PFSK-1 (cell line): ENCODE results near the gene SLC35A2.

Experiments
- FOXP2 ChIP-seq: optimal IDR thresholded peaks from 2 replicates; pipeline ENCODE3; 2011; ENCODE audit warnings: borderline replicate concordance, control low read depth, inconsistent platforms; ENCODE audit not compliant: insufficient read depth; ENCODE audit errors: extremely low read length, extremely low read depth
- POLR2AphosphoS5 ChIP-seq: IDR thresholded peaks from 2 replicates; pipeline ENCODE4 v1.6.1; 2012; ENCODE audit warnings: low read depth, mild to moderate bottlenecking, control low read depth, low read length, moderate library complexity
- REST ChIP-seq, 2 experiments: IDR thresholded peaks; 2 replicates each; pipeline versions ENCODE4 v1.6.1 to v1.8.0; 2011 to 2012; ENCODE audit warnings: low read depth in 2 of 2, low read length in 2 of 2, control low read depth in 1 of 2, inconsistent platforms in 1 of 2, mild to moderate bottlenecking in 1 of 2, moderate library complexity in 1 of 2; ENCODE audit not compliant: insufficient read depth in 1 of 2
- SIN3A ChIP-seq: IDR thresholded peaks from 2 replicates; pipeline ENCODE4 v1.6.1; 2012; ENCODE audit warnings: mild to moderate bottlenecking, low read length, moderate library complexity, borderline replicate concordance; ENCODE audit not compliant: insufficient read depth
- TAF1 ChIP-seq: IDR thresholded peaks from 2 replicates; pipeline ENCODE4 v1.6.1; 2012; ENCODE audit warnings: low read length, control low read depth, borderline replicate concordance; ENCODE audit not compliant: insufficient read depth

SLC35A2 gene

GRCh38 chrX:48896611-48897011 lies 14.8 kb downstream of the SLC35A2 start:
- TF ChIP-seq TAF1 (no peak), REST (IDR thresholded peaks at IDR 0.05; ENCODE audit: insufficient read depth in 1 of 2, low read depth in 2 of 2, low read length in 2 of 2) (no peak), FOXP2 (no peak), POLR2AphosphoS5 (no peak), SIN3A (no peak)

GRCh38 chrX:48894891-48895290 lies 16.6 kb downstream of the SLC35A2 start:
- TF ChIP-seq SIN3A (no peak), POLR2AphosphoS5 (no peak), TAF1 (no peak), FOXP2 (no peak), REST (IDR thresholded peaks at IDR 0.05; ENCODE audit: insufficient read depth in 1 of 2, low read depth in 2 of 2, low read length in 2 of 2) (no peak)

- no peak for TF ChIP-seq TAF1
- no peak for TF ChIP-seq FOXP2
- TF ChIP-seq REST (IDR thresholded peaks at IDR 0.05; ENCODE audit: insufficient read depth in 1 of 2, low read depth in 2 of 2, low read length in 2 of 2), result no peak
- TF ChIP-seq POLR2AphosphoS5, result no peak
- TF ChIP-seq SIN3A, result no peak
Measured at GRCh38 chrX:48893556-48894348, 17.7 kb downstream of the SLC35A2 start.

GRCh38 chrX:48892896-48893295 lies 18.6 kb downstream of the SLC35A2 start:
- TF ChIP-seq POLR2AphosphoS5, result no peak

GRCh38 chrX:48891402-48892288 lies 19.8 kb downstream of the SLC35A2 start:
- TF ChIP-seq FOXP2, result no peak
- no peak for TF ChIP-seq POLR2AphosphoS5
- 0 out of 2 replicates have a peak, but pooled peaks have one; percentile 19 for TF ChIP-seq TAF1

GRCh38 chrX:48890934-48891401 lies 20.5 kb downstream of the SLC35A2 start:
- no peak for TF ChIP-seq SIN3A
- no peak for TF ChIP-seq POLR2AphosphoS5
- no peak for TF ChIP-seq TAF1
- no peak for TF ChIP-seq FOXP2
- TF ChIP-seq REST (IDR thresholded peaks at IDR 0.05; ENCODE audit: insufficient read depth in 1 of 2, low read depth in 2 of 2, low read length in 2 of 2), result no peak
